Panc1 (cell line): ENCODE data around the gene CRKL. TPM values are rescaled to one million over a fixed set of nuclear protein-coding genes. Genes with fewer than 3 reads are reported as not detected.

Experiments
- ATAC-seq: fragments of 200-7000 bp; cut with Tn5 transposase; 2 replicates; pipeline ENCODE4 v1.9.1; 2020; ENCODE audit warnings: mild to moderate bottlenecking, moderate library complexity
- BruUV-seq: library from RNA; stranded (reverse); fragments of 400-500 nt; replicated peaks from 2 replicates; lab custom pipeline; 2021; lab: Mats Ljungman, UMichigan
- CTCF ChIA-PET: fragments of 300-600 bp; sonication (Branson Sonifier 250); formaldehyde crosslinking; loops from one replicate; lab custom pipeline; 2022; ENCODE audit warnings: antibody characterized with exemption; lab: Charles Lee
- POLR2A ChIA-PET: fragments of 300-600 bp; sonication (Branson Sonifier 250); formaldehyde crosslinking; loops from one replicate; lab custom pipeline; 2022; ENCODE audit warnings: antibody characterized with exemption; lab: Charles Lee
- DNase-seq: peaks from one replicate; pipeline ENCODE4 v3.0.0-alpha.2; 2010; ENCODE audit warnings: low read depth, low spot score
- H3K27ac ChIP-seq: 2 replicates; pipeline ENCODE4 v1.5.1; 2011; ENCODE audit warnings: mild to moderate bottlenecking, low read length, inconsistent platforms
- H3K27me3 ChIP-seq: fragments of 200-500 bp; sonication (Bioruptor generic); 2 replicates; pipeline ENCODE4 v1.6.0; 2014; ENCODE audit warnings: low read length, inconsistent platforms; ENCODE audit not compliant: control insufficient read depth, insufficient read depth
- H3K36me3 ChIP-seq: fragments of 200-500 bp; sonication (Bioruptor generic); 2 replicates; pipeline ENCODE4 v1.5.1; 2014; ENCODE audit warnings: inconsistent platforms, mild to moderate bottlenecking, low read length, moderate library complexity; ENCODE audit not compliant: control insufficient read depth, insufficient read depth
- H3K4me1 ChIP-seq: 2 replicates; pipeline ENCODE4 v1.5.1; 2011; ENCODE audit warnings: inconsistent platforms, mild to moderate bottlenecking, low read length, moderate library complexity; ENCODE audit not compliant: control insufficient read depth, insufficient read depth
- H3K4me3 ChIP-seq, 2 experiments: 2 replicates each; pipeline ENCODE4 v1.5.1; 2011 to 2012; ENCODE audit warnings: low read depth in 2 of 2, low read length in 2 of 2, mild to moderate bottlenecking in 2 of 2, inconsistent platforms in 1 of 2, moderate library complexity in 1 of 2
- H3K9me3 ChIP-seq: fragments of 200-500 bp; sonication (Bioruptor generic); 2 replicates; pipeline ENCODE4 v1.5.1; 2014; ENCODE audit warnings: low read depth, mild to moderate bottlenecking, inconsistent platforms, low read length, moderate library complexity; ENCODE audit not compliant: control insufficient read depth, insufficient read depth
- CTCF ChIP-seq: fragments of 450-650 bp; IDR thresholded peaks from 2 replicates; pipeline ENCODE4 v1.5.1; 2017; ENCODE audit warnings: mild to moderate bottlenecking
- POLR2AphosphoS5 ChIP-seq: IDR thresholded peaks from 2 replicates; pipeline ENCODE4 v1.6.1; 2012; ENCODE audit warnings: mild to moderate bottlenecking, low read depth, low read length, moderate library complexity
- SIN3A ChIP-seq: IDR thresholded peaks from 2 replicates; pipeline ENCODE4 v1.6.1; 2012; ENCODE audit warnings: low read depth, mild to moderate bottlenecking, low read length, moderate library complexity, borderline replicate concordance; ENCODE audit not compliant: insufficient read depth
- TCF7L2 ChIP-seq: IDR thresholded peaks from 2 replicates; pipeline ENCODE4 v1.6.1; 2011; ENCODE audit warnings: mild to moderate bottlenecking, low read depth, low read length, inconsistent platforms
- in situ Hi-C: cut with HindIII; loops from 2 replicates; pipeline ENCODE4 v1.10.0; 2016; ENCODE audit warnings: low sequenced_read_pairs, low pct_unique_long_range_greater_than_20kb
- intact Hi-C: fragments of 100-400 bp; cut with micrococcal nuclease; formaldehyde crosslinking; loops from one replicate; pipeline ENCODE4 v1.10.0; 2022; ENCODE audit not compliant: unreplicated experiment
- total RNA-seq: library from RNA; stranded (reverse); gene quantifications from one replicate; pipeline ENCODE4 v1.2.1, GENCODE V29; 2021; ENCODE audit not compliant: unreplicated experiment
- TF ChIP-seq, protein P1 (sequence below), 2 experiments: IDR thresholded peaks; 2 replicates each; pipeline ENCODE4 v1.6.1; 2011 to 2012; ENCODE audit warnings: low read depth in 2 of 2, control low read depth in 1 of 2, low read length in 1 of 2, mild to moderate bottlenecking in 1 of 2, moderate library complexity in 1 of 2; ENCODE audit not compliant: insufficient read depth in 1 of 2

Gene CRKL
- total RNA-seq, 1 experiment from 2014 or later: 59.4 TPM

- Histone ChIP-seq H3K4me1 (peaks cover 37% of the 10 kb centered on the region), H3K27ac (no peak overlapping the region), H3K9me3 (no peaks in the 10 kb centered on the region), H3K27me3 (no peaks in the 10 kb centered on the region), H3K36me3 (no peaks in the 10 kb centered on the region; the same call in 1 of the 2 replicates), H3K4me3 (no peak overlapping the region)
- BruUV-seq: no TSS peak
- ChIA-PET CTCF (no interaction called here), POLR2A (no interaction called here)
- intact Hi-C loops (loop anchor here (10.0 kb wide), 1 partner anchor 64 kb away; no protein-coding TSS in a partner anchor), in situ Hi-C loops (no loop called here)
- TF ChIP-seq POLR2AphosphoS5 (no peak), CTCF (no peak), SIN3A (no peak), TCF7L2 (no peak)
- TF ChIP-seq, protein P1, sequence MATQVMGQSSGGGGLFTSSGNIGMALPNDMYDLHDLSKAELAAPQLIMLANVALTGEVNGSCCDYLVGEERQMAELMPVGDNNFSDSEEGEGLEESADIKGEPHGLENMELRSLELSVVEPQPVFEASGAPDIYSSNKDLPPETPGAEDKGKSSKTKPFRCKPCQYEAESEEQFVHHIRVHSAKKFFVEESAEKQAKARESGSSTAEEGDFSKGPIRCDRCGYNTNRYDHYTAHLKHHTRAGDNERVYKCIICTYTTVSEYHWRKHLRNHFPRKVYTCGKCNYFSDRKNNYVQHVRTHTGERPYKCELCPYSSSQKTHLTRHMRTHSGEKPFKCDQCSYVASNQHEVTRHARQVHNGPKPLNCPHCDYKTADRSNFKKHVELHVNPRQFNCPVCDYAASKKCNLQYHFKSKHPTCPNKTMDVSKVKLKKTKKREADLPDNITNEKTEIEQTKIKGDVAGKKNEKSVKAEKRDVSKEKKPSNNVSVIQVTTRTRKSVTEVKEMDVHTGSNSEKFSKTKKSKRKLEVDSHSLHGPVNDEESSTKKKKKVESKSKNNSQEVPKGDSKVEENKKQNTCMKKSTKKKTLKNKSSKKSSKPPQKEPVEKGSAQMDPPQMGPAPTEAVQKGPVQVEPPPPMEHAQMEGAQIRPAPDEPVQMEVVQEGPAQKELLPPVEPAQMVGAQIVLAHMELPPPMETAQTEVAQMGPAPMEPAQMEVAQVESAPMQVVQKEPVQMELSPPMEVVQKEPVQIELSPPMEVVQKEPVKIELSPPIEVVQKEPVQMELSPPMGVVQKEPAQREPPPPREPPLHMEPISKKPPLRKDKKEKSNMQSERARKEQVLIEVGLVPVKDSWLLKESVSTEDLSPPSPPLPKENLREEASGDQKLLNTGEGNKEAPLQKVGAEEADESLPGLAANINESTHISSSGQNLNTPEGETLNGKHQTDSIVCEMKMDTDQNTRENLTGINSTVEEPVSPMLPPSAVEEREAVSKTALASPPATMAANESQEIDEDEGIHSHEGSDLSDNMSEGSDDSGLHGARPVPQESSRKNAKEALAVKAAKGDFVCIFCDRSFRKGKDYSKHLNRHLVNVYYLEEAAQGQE (IDR thresholded peaks at IDR 0.05; ENCODE audit: insufficient read depth in 1 of 2, low read depth in 2 of 2, low read length in 1 of 2): no peak
- ATAC-seq (no peak), DNase-seq (no peak)
Observed at GRCh38 chr22:20948450-20948849, 31.2 kb downstream of the CRKL start.

DNA sequence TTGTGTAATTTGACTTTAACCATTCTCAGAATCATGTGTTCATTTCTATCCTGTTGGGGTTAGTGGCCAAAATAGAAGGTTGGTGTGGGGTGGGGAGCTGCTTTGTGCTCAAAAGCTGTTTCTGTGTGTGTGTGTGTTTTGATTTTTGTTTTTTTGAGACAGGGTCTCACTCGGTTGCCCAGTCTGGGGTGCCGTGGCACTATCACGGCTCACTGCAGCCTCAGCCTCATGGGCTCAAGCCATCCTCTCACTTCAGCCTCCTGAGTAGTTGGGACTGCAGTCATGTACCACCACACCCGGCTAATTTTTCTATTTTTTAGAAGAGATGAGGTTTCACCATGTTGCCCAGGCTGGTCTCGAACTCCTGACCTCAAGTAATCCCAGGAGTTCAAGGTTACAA lies 31.8 kb downstream of the CRKL start:
- no peaks in the 10 kb centered on the region; the same call in 1 of the 2 replicates for H3K36me3 ChIP-seq
- H3K27me3 ChIP-seq: no peaks in the 10 kb centered on the region
- H3K4me3 ChIP-seq: no peak overlapping the region
- no peak for DNase-seq
- no peaks in the 10 kb centered on the region for H3K9me3 ChIP-seq
- intact Hi-C loops: loop anchor here (10.0 kb wide), 1 partner anchor 64 kb away; no protein-coding TSS in a partner anchor
- peaks cover 41% of the 10 kb centered on the region for H3K4me1 ChIP-seq
- no peak for ATAC-seq
- ChIA-PET POLR2A (no interaction called here), CTCF (no interaction called here)
- no peak for TF ChIP-seq SIN3A
- no TSS peak for BruUV-seq
- no peak overlapping the region for H3K27ac ChIP-seq
- in situ Hi-C loops: no loop called here

- TF ChIP-seq POLR2AphosphoS5 (no peak), TCF7L2 (no peak), CTCF (no peak), SIN3A (no peak)
- TF ChIP-seq, protein P1 (IDR thresholded peaks at IDR 0.05; ENCODE audit: insufficient read depth in 1 of 2, low read depth in 2 of 2, low read length in 1 of 2): no peak
- peaks cover 47% of the 10 kb centered on the region for H3K4me1 ChIP-seq
- no peak overlapping the region for H3K27ac ChIP-seq
- H3K27me3 ChIP-seq: no peaks in the 10 kb centered on the region
- H3K9me3 ChIP-seq: no peaks in the 10 kb centered on the region
- H3K36me3 ChIP-seq: no peaks in the 10 kb centered on the region; the same call in 1 of the 2 replicates
- ChIA-PET CTCF (no interaction called here), POLR2A (no interaction called here)
- H3K4me3 ChIP-seq: no peak overlapping the region
- no peak for DNase-seq
- no TSS peak for BruUV-seq
- no peak for ATAC-seq
- intact Hi-C loops: loop anchor here (10.0 kb wide), 1 partner anchor 65 kb away; no protein-coding TSS in a partner anchor
- in situ Hi-C loops: no loop called here
Observed at GRCh38 chr22:20949698-20950183, 32.5 kb downstream of the CRKL start.
